Mesenchymal stem cell (in vitro differentiated cells and primary cell): ENCODE results near the gene EMC9. TPM values are rescaled to one million over a fixed set of nuclear protein-coding genes. Genes with fewer than 3 reads are reported as not detected.

Experiments
- DNase-seq: peaks from one replicate; pipeline ENCODE4 v3.0.0-alpha.2; 2013
- H2AFZ ChIP-seq: one replicate; pipeline ENCODE4 v1.6.1; 2013; ENCODE audit warnings: low read depth, mild to moderate bottlenecking, control low read depth, inconsistent platforms, low read length, moderate library complexity
- H2AK5ac ChIP-seq: 2 replicates; pipeline ENCODE4 v1.6.1; 2013; ENCODE audit warnings: low read length, moderate library complexity, mild to moderate bottlenecking, inconsistent platforms; ENCODE audit not compliant: severe bottlenecking
- H2BK120ac ChIP-seq: one replicate; pipeline ENCODE4 v1.6.1; 2013; ENCODE audit warnings: low read depth, mild to moderate bottlenecking, inconsistent platforms, low read length, moderate library complexity
- H2BK12ac ChIP-seq, 2 experiments: one replicate each; pipeline ENCODE4 v1.6.1; 2013; ENCODE audit warnings: inconsistent platforms in 2 of 2, low read length in 2 of 2, mild to moderate bottlenecking in 2 of 2, moderate library complexity in 2 of 2, control low read depth in 1 of 2
- H2BK15ac ChIP-seq: one replicate; pipeline ENCODE4 v1.6.1; 2013; ENCODE audit warnings: mild to moderate bottlenecking, low read depth, inconsistent platforms; ENCODE audit not compliant: poor library complexity, severe bottlenecking
- H2BK5ac ChIP-seq: 2 replicates; pipeline ENCODE4 v1.6.1; 2013; ENCODE audit warnings: low read depth, mild to moderate bottlenecking, low read length, control low read depth, inconsistent platforms; ENCODE audit not compliant: poor library complexity, severe bottlenecking
- H3K14ac ChIP-seq, 2 experiments: one replicate each; pipeline ENCODE4 v1.6.1; 2013; ENCODE audit warnings: inconsistent platforms in 2 of 2, low read length in 2 of 2, control low read depth in 1 of 2, mild to moderate bottlenecking in 1 of 2, moderate library complexity in 1 of 2
- H3K18ac ChIP-seq, 2 experiments: one replicate each; pipeline ENCODE4 v1.6.1; 2013; ENCODE audit warnings: inconsistent platforms in 2 of 2, low read length in 2 of 2, control low read depth in 1 of 2, low read depth in 1 of 2, mild to moderate bottlenecking in 1 of 2
- H3K23ac ChIP-seq, 2 experiments: one replicate each; pipeline ENCODE4 v1.6.1; 2013; ENCODE audit warnings: inconsistent platforms in 2 of 2, low read length in 2 of 2, mild to moderate bottlenecking in 2 of 2, moderate library complexity in 2 of 2, control low read depth in 1 of 2
- H3K27ac ChIP-seq: 2 replicates; pipeline ENCODE4 v1.5.1; 2013; ENCODE audit warnings: mild to moderate bottlenecking, moderate library complexity, low read length, control low read depth, inconsistent platforms; ENCODE audit not compliant: poor library complexity, severe bottlenecking
- H3K27me3 ChIP-seq, 2 experiments: 2 replicates each; pipeline versions ENCODE4 v1.6.1 to v1.7.0; 2013; ENCODE audit warnings: low read length in 2 of 2, mild to moderate bottlenecking in 2 of 2, moderate library complexity in 2 of 2, control low read depth in 1 of 2, inconsistent platforms in 1 of 2; ENCODE audit not compliant: control insufficient read depth in 1 of 2, insufficient read depth in 1 of 2
- H3K36me3 ChIP-seq, 2 experiments: 2 replicates each; pipeline versions ENCODE4 v1.6.1 to v1.7.0; 2013; ENCODE audit warnings: low read length in 2 of 2, control low read depth in 1 of 2, inconsistent platforms in 1 of 2, low read depth in 1 of 2, mild to moderate bottlenecking in 1 of 2; ENCODE audit not compliant: insufficient read depth in 2 of 2, control insufficient read depth in 1 of 2
- H3K4ac ChIP-seq, 2 experiments: one replicate each; pipeline ENCODE4 v1.6.1; 2013; ENCODE audit warnings: inconsistent platforms in 2 of 2, low read length in 2 of 2, mild to moderate bottlenecking in 2 of 2, moderate library complexity in 2 of 2, control low read depth in 1 of 2, low read depth in 1 of 2
- H3K4me1 ChIP-seq: 2 replicates; pipeline ENCODE4 v1.6.1; 2013; ENCODE audit warnings: low read depth, low read length, control low read depth; ENCODE audit not compliant: control insufficient read depth, insufficient read depth
- H3K4me2 ChIP-seq: 2 replicates; pipeline ENCODE4 v1.6.1; 2013; ENCODE audit warnings: low read length, mild to moderate bottlenecking, inconsistent platforms; ENCODE audit not compliant: poor library complexity, severe bottlenecking
- H3K4me3 ChIP-seq, 2 experiments: 2 replicates each; pipeline versions ENCODE4 v1.5.1 to v1.7.0; 2013; ENCODE audit warnings: low read length in 2 of 2, mild to moderate bottlenecking in 2 of 2, control low read depth in 1 of 2, low read depth in 1 of 2; ENCODE audit not compliant: insufficient read depth in 1 of 2
- H3K79me1 ChIP-seq: replicated peaks from 2 replicates; pipeline ENCODE4 v1.6.1; 2013; ENCODE audit warnings: mild to moderate bottlenecking, control low read depth, low read length, inconsistent platforms; ENCODE audit not compliant: poor library complexity, severe bottlenecking
- H3K9ac ChIP-seq: 2 replicates; pipeline ENCODE4 v1.7.0; 2013; ENCODE audit warnings: mild to moderate bottlenecking, low read length, moderate library complexity
- H3K9me3 ChIP-seq: 2 replicates; pipeline ENCODE4 v1.7.0; 2013; ENCODE audit warnings: mild to moderate bottlenecking, low read length; ENCODE audit not compliant: control insufficient read depth
- H4K8ac ChIP-seq: one replicate; pipeline ENCODE4 v1.6.1; 2013; ENCODE audit warnings: inconsistent platforms, mild to moderate bottlenecking, low read length, moderate library complexity
- H4K91ac ChIP-seq: one replicate; pipeline ENCODE4 v1.6.1; 2013; ENCODE audit warnings: mild to moderate bottlenecking, low read length, inconsistent platforms
- WGBS: methylation state at CpG from one replicate; pipeline ENCODE4 v1.1.7; 2013; ENCODE audit warnings: mixed read lengths; 5-methylcytosine and 5-hydroxymethylcytosine counted together
- small RNA-seq: library from polyadenylated mRNA; stranded (forward); fragments of <200 nt; extraction: miRNeasy Mini kit (QIAGEN cat#:217004); gene quantifications from one replicate; pipeline ENCODE3, GENCODE V24; 2013; ENCODE audit warnings: low read depth

EMC9 gene

DNA sequence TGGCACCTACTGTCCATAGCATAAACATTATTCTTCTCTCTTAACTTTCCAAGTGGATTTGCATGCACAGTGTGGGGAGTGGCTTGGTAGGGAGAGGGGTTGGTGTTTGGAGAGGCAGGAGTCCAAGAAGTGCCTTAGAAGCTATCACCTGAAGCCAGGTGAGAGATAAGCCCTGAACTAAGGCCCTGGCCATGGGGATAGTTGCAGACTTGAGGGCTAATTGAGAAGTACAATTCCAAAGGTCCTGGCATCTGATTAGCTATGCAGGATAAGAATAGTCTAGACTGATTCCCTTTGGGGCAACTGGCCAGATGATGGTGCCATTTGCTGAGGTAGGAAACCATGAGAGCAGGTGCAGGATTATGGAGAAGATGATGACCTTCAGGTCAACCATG, 49.3 kb downstream of the EMC9 start:
- Histone ChIP-seq H4K91ac (no peak overlapping the region), H3K4me2 (no peak overlapping the region), H2AFZ (no peak overlapping the region), H3K18ac (no peak overlapping the region), H4K8ac (no peak overlapping the region), H3K4me1 (peaks cover 14% of the 10 kb centered on the region), H2BK120ac (no peak overlapping the region), H3K4ac (no peak overlapping the region), H2AK5ac (no peak overlapping the region), H3K23ac (no peak overlapping the region), H3K79me1 (peaks cover 8% of the 10 kb centered on the region), H3K4me3 (no peak overlapping the region), H3K27me3 (peaks cover 2 to 4% of the 10 kb centered on the region in 2 experiments), H2BK15ac (no peak overlapping the region), H2BK5ac (no peak overlapping the region), H2BK12ac (no peak overlapping the region), H3K9ac (no peak overlapping the region), H3K27ac (no peak overlapping the region), H3K36me3 (peaks cover 0 to 5% of the 10 kb centered on the region in 2 experiments), H3K9me3 (no peaks in the 10 kb centered on the region), H3K14ac (no peak overlapping the region)
- DNase-seq, result no peak

DNA sequence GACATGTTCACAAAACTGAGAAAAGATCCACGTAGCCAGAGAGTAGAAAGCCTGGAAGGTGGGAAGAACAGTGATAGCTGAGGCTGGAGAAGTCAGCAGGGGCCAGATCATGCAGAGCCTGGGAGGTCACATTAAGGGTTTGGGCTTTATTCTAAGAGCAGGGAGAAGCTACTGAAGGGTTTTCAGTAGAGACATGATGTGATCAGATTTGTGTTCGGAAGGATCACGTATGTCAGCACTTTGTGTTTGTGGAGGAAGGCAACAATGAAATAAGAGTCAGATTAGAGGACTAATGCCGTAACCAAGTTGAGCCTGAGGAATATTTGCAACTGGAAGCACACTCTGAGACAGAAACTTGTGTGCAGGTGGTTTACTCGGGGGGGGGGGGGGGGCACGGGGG, 51.5 kb downstream of the EMC9 start:
- H3K27ac ChIP-seq, result no peak overlapping the region
- no peak overlapping the region for H2BK120ac ChIP-seq
- peaks cover 6% of the 10 kb centered on the region for H3K4me1 ChIP-seq
- no peak overlapping the region for H2AFZ ChIP-seq
- H2AK5ac ChIP-seq, result no peak overlapping the region
- DNase-seq, result no peak
- no peaks in the 10 kb centered on the region for H3K79me1 ChIP-seq
- no peak overlapping the region for H3K18ac ChIP-seq
- H3K27me3 ChIP-seq, result peaks cover 16 to 19% of the 10 kb centered on the region in 2 experiments
- no peak overlapping the region for H4K91ac ChIP-seq
- no peak overlapping the region for H3K23ac ChIP-seq
- no peak overlapping the region for H3K14ac ChIP-seq
- no peak overlapping the region for H3K4me3 ChIP-seq
- H3K4ac ChIP-seq, result no peak overlapping the region
- no peak overlapping the region for H2BK5ac ChIP-seq
- H4K8ac ChIP-seq, result no peak overlapping the region
- no peak overlapping the region for H2BK12ac ChIP-seq
- H2BK15ac ChIP-seq, result no peak overlapping the region
- no peak overlapping the region for H3K4me2 ChIP-seq
- no peak overlapping the region for H3K9ac ChIP-seq
- no peaks in the 10 kb centered on the region for H3K9me3 ChIP-seq
- no peaks in the 10 kb centered on the region for H3K36me3 ChIP-seq
- 91% methylated on average over 5 of the region's 6 CpGs for WGBS

Small RNA genes within 50 kb of the gene (small RNA-seq; reads per million reads assigned to genes)
- gene AL136295.4, result not detected
- gene IPO4, result not detected
- not detected for gene IRF9
- 2.3 reads per million for gene RNA5SP383
